GM18907 (cell line): Measurements from ENCODE around the gene MLEC.
A peak's percentile ranks its signal among the peaks of the same experiment; 100 is the strongest.
"Not testable (repeated sequence)": the region's sequence is repeated elsewhere in the genome, so short reads cannot be mapped to it uniquely, and the experiment has no call there.

ENCODE experiments used
- ATAC-seq: cut with Tn5 transposase; IDR thresholded peaks from one replicate; pipeline ENCODE4 v1.9.1; 2021; ENCODE audit warnings: mild to moderate bottlenecking, moderate library complexity; ENCODE audit not compliant: unreplicated experiment

MLEC gene

GRCh38 chr12:120720234-120720986, 33.5 kb downstream of the MLEC start:
- no peak for ATAC-seq

GRCh38 chr12:120720987-120721801, 34.2 kb downstream of the MLEC start:
- ATAC-seq = no peak

GRCh38 chr12:120721866-120722265, 34.9 kb downstream of the MLEC start:
- ATAC-seq = no peak

- no peak for ATAC-seq
Measured at GRCh38 chr12:120722784-120723183, 35.8 kb downstream of the MLEC start.

- ATAC-seq = no peak
Measured at GRCh38 chr12:120724720-120725119, 37.8 kb downstream of the MLEC start.

- peak; percentile 2 for ATAC-seq
Measured at GRCh38 chr12:120725151-120725658, 38.3 kb downstream of the MLEC start.

GRCh38 chr12:120725659-120726509, 38.9 kb downstream of the MLEC start, which contains the start of gene ACADS:
ACADS (plus strand) TSS chr12:120725826; CDS start chr12:120725886, 60 bp downstream.
- peak; percentile 93 for ATAC-seq

- ATAC-seq = no peak
Measured at GRCh38 chr12:120726510-120726793, 39.5 kb downstream of the MLEC start.

- no peak for ATAC-seq
Measured at GRCh38 chr12:120726961-120727360, 40.0 kb downstream of the MLEC start.

GRCh38 chr12:120732198-120732597, 45.2 kb downstream of the MLEC start:
- not testable (repeated sequence) for ATAC-seq

GRCh38 chr12:120733574-120733973, 46.6 kb downstream of the MLEC start:
- no peak for ATAC-seq

- no peak for ATAC-seq
Measured at GRCh38 chr12:120734210-120734609, 47.3 kb downstream of the MLEC start.

- no peak for ATAC-seq
Measured at GRCh38 chr12:120735181-120735580, 48.2 kb downstream of the MLEC start.

- ATAC-seq = no peak
Measured at GRCh38 chr12:120736404-120737331, 49.7 kb downstream of the MLEC start.

GRCh38 chr12:120737557-120738251, 50.8 kb downstream of the MLEC start:
- ATAC-seq = no peak

- ATAC-seq = no peak
Measured at GRCh38 chr12:120738252-120739030, 51.5 kb downstream of the MLEC start.

- ATAC-seq = no peak
Measured at GRCh38 chr12:120739031-120739762, 52.2 kb downstream of the MLEC start.
